Measurements from ENCODE around the gene MED4. TPM values are rescaled to one million over a fixed set of nuclear protein-coding genes. Genes with fewer than 3 reads are reported as not detected.

Gene MED4
- total and polyA plus RNA-seq, 9 donors: 23.3 to 63.8 (median 47.1) TPM

GRCh38 chr13:48132961-48133360 is 38.1 kb upstream of the MED4 start:
- no peaks in the 10 kb centered on the region for H3K9me3 ChIP-seq
- no peak overlapping the region for H3K27ac ChIP-seq
- WGBS, 3 donors: 41 to 56% (median 49%) methylated on average over 3 of the region's 3 CpGs
- H3K27me3 ChIP-seq: no peaks in the 10 kb centered on the region
- intact Hi-C loops (cut with DNase I): no loop called here
- H3K4me3 ChIP-seq: no peak overlapping the region
- H3K4me1 ChIP-seq (ENCODE audit: insufficient read depth): no peaks in the 10 kb centered on the region
- TF ChIP-seq CTCF (IDR thresholded peaks at IDR 0.05) (no peak), EP300 (IDR thresholded peaks at IDR 0.05) (no peak)
- no peak for DNase-seq
- no peaks in the 10 kb centered on the region for H3K36me3 ChIP-seq

- no peak for DNase-seq
- H3K9me3 ChIP-seq: no peaks in the 10 kb centered on the region
- H3K27ac ChIP-seq: no peak overlapping the region
- H3K4me1 ChIP-seq (ENCODE audit: insufficient read depth): no peaks in the 10 kb centered on the region
- no peak overlapping the region for H3K4me3 ChIP-seq
- no peaks in the 10 kb centered on the region for H3K36me3 ChIP-seq
- 24 to 33% (median 31%) methylated on average over 2 of the region's 2 CpGs for WGBS, 3 donors
- TF ChIP-seq EP300 (IDR thresholded peaks at IDR 0.05): no peak
- no peak for TF ChIP-seq POLR2A (IDR thresholded peaks at IDR 0.05)
- no peak for TF ChIP-seq CTCF (IDR thresholded peaks at IDR 0.05)
- intact Hi-C loops (cut with DNase I): no loop called here
- H3K27me3 ChIP-seq: no peaks in the 10 kb centered on the region
These were observed 36.6 kb upstream of the MED4 start for GRCh38 chr13:48131533-48131932.

- TF ChIP-seq POLR2A (IDR thresholded peaks at IDR 0.05): no peak
- TF ChIP-seq EP300 (IDR thresholded peaks at IDR 0.05): no peak
- TF ChIP-seq CTCF (IDR thresholded peaks at IDR 0.05): peak; percentile 42 to 76 (median 71)
- Histone ChIP-seq H3K27me3 (no peaks in the 10 kb centered on the region), H3K27ac (peak overlapping the region in 1 of 2 donors; percentile 39), H3K4me3 (no peak overlapping the region), H3K4me1 (ENCODE audit: insufficient read depth) (peaks cover 12% of the 10 kb centered on the region), H3K36me3 (no peaks in the 10 kb centered on the region), H3K9me3 (no peaks in the 10 kb centered on the region)
- peak; percentile 27 to 66 (median 48) for DNase-seq
- intact Hi-C loops (cut with DNase I): loop anchor here (5.0 to 10.0 kb wide), 4 partner anchors 95 to 458 kb away; partner anchors contain the start of genes ITM2B (in 2 of the 4) and RB1 (in 1 of the 4)
- 29 to 43% (median 42%) methylated on average over 5 of the region's 5 CpGs for WGBS, 3 donors
These were observed 32.3 kb upstream of the MED4 start for GRCh38 chr13:48126944-48127830.

GRCh38 chr13:48125794-48126228 is 30.9 kb upstream of the MED4 start:
- peaks cover 12% of the 10 kb centered on the region for H3K4me1 ChIP-seq (ENCODE audit: insufficient read depth)
- H3K27me3 ChIP-seq: no peaks in the 10 kb centered on the region
- no peak overlapping the region for H3K4me3 ChIP-seq
- TF ChIP-seq EP300 (IDR thresholded peaks at IDR 0.05) (no peak), POLR2A (IDR thresholded peaks at IDR 0.05) (no peak), CTCF (IDR thresholded peaks at IDR 0.05) (no peak)
- no peaks in the 10 kb centered on the region for H3K9me3 ChIP-seq
- DNase-seq: peak in 4 of 5 donors; percentile 20 to 63 (median 56)
- H3K27ac ChIP-seq: peak overlapping the region; percentile 77 to 87
- intact Hi-C loops (cut with DNase I): loop anchor here (5.0 to 10.0 kb wide), 4 partner anchors 96 to 459 kb away; partner anchors contain the start of genes ITM2B (in 2 of the 4) and RB1 (in 1 of the 4)
- 3 to 7% (median 6%) methylated on average over 7 of the region's 7 CpGs for WGBS, 3 donors
- H3K36me3 ChIP-seq: no peaks in the 10 kb centered on the region
